Measurements from ENCODE around the gene WDR37.
A peak's percentile ranks its signal among the peaks of the same experiment; 100 is the strongest.
"Not testable (repeated sequence)": the region's sequence is repeated elsewhere in the genome, so short reads cannot be mapped to it uniquely, and the experiment has no call there.

Gene WDR37, protein sequence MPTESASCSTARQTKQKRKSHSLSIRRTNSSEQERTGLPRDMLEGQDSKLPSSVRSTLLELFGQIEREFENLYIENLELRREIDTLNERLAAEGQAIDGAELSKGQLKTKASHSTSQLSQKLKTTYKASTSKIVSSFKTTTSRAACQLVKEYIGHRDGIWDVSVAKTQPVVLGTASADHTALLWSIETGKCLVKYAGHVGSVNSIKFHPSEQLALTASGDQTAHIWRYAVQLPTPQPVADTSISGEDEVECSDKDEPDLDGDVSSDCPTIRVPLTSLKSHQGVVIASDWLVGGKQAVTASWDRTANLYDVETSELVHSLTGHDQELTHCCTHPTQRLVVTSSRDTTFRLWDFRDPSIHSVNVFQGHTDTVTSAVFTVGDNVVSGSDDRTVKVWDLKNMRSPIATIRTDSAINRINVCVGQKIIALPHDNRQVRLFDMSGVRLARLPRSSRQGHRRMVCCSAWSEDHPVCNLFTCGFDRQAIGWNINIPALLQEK

DNA sequence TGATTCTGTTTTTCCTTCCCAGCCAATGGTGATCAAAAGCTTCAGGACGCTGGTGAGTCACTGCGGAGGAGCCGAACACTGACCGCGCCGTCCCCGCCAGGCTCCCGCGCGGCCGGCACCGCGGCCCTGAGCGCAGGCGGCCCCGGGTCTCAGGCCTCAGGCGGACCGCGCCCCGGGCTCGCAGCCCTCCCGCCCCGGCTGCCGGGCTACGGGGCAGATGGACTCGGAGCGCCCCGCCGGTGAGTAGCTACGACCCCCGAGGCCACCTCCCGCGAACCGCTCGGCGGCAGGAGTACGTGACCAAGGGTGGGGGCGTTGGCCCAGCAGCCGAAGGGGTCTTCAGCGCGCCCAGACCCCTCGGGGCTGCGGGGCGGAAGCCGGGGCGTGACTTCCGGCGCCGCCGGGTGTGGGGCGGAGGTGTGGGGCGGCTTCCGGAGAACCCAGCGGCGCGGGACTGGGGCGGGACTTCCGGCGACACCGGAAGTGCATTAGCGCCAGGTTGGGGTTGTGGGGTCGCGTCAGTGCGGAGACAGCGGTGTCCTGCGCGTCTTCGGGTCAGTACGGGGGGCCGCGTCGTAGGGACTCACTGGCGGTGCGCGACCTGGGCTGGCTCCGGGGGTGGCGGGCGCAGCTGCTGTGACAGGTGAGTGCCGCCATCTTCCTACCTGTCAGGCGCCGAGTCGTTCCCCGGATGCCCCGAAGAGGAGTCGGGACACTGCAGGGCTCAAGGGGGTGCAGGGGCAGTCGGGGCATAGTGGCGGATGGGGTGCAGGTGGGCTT lies at the start of gene WDR37:
WDR37 (plus strand) TSS at position 60 of the 780 bp plus-strand sequence. CDS start 15,771 bp downstream, outside the sequence.
- peak; percentile 86 for DNase-seq

DNA sequence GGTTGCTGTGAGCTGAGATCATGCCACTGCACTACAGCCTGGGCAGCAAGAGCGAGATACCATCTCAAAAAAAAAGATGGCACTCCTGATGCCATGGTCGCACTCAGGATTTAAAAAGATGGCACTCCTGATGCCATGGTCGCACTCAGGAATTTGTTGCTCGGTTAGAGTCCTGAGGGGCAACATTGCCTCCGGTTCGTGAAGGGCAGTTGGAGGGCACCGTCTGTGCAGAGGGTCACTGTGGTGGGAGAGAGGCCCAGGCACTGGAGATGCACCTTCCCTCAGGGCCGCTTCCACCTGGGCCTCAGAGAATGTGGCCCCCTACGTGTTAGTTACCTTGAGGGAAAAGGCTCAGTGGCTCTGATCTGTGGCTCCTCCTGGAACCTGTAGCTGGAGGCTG lies 49.6 kb upstream of the WDR37 start:
- DNase-seq = no peak

DNA sequence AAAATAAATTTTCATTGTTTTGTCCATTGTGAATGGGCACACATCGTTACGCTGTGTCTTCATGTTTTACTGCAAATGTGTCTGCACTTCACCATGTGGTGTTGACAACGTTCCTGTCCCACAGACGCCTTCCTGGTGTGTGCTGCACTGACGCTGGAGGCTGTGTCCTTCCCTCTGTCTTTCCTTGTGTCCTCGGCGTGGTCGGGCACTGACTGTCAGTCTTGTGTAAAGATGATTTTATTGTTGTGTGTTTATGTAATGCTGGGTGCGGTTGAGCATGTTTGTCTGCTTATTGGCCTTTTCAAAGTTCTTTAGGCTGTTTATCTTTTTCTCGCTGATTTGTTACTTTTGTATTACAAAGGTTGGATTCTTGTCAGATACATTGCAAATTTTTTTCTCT lies 48.6 kb upstream of the WDR37 start:
- DNase-seq = no peak

DNA sequence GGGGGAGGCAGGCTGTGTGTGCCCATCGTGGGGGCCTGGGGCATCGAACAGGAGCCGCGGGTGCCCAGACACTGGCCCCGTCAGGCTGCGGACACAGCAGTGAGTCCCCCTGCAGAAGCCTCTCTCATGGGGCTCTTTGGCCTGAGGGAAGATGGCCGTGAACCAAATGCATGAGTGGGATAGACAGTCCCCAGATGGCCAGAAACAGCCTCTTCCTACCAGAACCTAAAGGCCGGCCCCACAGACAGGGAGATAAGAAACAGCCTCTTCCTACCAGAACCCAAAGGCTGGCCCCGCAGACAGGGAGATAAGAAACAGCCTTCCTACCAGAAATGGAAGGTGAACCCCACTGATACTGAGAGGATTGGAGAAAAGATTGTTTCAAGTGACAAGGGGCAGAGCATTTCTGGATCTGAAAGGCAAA lies 47.1 kb upstream of the WDR37 start:
- no peak for DNase-seq

DNA sequence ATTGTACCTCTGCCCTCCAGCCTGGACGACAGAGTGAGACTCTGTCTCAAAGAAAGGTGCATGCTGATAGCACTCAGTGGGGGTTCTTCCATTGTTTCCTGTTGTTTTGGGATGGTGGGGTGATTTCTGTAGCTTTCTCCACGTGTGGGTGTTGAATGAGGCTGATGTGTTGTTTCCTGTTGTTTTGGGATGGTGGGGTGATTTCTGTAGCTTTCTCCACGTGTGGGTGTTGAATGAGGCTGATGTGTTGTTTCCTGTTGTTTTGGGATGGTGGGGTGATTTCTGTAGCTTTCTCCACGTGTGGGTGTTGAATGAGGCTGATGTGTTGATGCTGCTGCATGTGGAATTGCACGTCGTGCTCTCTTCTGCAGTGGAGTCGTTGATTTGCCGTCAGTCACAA lies 46.2 kb upstream of the WDR37 start:
- not testable (repeated sequence) for DNase-seq

DNA sequence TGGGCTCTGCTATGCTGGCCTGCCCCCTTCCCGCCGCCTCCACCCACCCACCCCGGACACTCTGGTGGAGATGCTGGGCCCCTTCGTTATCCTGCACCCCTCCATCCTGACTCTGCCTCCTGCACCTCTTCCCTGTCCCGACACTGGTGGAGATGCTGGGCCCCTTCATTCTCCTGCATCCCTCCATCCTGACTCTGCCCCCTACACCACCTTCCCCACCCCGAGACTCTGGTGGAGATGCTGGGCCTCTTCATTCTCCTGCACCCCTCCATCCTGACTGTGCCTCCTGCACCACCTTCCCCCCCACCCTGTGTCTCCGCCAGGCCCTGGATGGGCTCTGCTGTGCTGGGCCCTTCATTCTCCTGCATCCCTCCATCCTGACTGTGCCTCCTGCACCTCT lies 45.5 kb upstream of the WDR37 start:
- no peak for DNase-seq

DNA sequence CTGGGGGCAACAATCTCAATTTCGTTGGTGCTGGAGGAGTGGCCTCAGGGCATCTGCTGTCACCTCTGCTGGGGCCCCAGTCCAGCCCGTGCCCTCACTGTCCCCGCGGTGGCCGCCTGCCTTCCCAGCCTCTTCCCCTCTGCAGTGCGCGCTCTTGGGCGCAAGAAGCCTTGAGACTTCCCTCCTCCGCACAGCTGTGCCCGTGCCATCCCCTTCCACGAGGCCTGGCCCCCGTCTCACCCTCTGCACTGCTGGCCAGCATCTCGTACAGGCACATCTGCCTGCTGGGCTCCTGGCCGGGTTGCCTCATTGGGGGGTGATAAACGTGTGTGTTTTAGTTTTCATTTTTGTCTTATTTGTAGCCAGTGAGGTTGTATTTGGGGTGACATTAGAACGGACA lies 44.5 kb upstream of the WDR37 start:
- DNase-seq = no peak

DNA sequence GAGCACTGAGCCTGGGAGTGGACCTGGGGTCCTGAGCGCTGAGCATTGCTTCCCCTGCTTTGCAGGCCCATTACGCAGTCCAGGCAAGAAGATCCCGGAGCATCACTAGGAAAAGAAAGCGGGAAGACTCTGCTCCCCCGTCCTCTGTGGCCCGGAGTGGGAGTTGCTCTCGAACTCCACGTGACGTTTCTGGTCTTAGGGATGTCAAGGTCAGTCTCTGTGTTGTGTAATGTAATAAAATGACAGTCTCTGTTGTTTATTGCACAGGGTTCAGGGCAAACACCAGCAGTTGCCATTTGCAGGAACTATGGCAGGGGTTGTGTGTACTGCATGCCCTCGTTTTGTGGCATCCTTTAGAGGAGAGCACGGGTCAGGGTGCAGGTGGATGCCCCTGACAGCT lies 40.5 kb upstream of the WDR37 start:
- no peak for DNase-seq

DNA sequence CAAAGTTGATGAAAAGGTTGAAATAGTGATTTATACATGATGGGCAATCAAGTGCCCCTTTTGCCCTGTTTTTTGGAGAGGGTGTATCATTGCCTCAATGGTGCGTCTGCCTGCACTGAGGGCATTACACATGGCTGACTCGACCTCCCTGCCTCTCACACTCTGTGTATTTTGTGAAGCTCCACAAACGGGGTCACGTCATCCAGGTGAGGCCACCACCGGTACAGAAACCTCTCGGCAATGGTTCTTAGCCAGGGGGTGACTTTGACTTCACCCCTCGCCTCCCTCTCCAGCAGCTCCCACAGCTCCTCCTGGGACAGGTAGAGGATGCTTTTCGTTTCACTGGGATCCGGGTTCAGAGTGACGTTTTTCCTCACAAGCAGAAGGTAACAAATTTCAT lies 36.8 kb upstream of the WDR37 start:
- no peak for DNase-seq

DNA sequence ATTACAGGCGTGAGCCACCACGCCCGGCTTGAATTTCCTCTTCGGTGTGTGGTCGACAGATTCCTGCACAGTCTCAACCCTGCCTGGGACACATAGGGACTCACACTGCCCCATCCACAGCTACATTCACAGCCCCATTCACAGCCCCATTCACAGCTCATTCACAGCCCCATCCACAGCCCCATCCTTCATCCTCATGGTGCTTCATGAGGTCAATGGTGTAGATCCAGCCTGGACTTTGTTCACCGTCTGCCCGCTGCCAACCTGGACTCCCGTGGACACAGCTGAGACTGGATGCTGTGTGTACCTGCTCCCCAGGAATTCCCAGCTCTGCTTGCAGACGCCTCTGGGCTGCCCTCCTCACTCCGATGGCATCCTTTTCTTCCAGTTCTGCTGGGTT lies 35.7 kb upstream of the WDR37 start:
- no peak for DNase-seq

DNA sequence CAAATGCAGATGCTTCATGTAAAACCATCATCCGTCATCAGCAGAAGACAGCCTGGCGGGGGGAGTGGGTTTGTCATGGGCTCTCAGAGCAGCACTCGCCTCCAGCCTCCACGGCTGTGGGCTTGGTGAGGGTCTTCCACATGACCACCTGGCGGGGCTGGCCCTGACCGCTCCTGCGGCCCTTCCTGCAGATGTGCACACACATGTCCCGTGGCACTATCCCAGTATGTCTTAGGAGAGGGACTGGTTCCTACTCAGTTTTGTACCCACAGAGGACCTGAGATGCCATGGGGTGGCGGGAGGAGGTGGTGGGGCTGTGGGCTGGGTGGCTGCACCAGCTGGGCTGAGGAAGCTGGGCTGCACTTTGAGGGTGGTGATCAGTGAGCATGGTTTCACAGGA lies 35.2 kb upstream of the WDR37 start:
- no peak for DNase-seq

DNA sequence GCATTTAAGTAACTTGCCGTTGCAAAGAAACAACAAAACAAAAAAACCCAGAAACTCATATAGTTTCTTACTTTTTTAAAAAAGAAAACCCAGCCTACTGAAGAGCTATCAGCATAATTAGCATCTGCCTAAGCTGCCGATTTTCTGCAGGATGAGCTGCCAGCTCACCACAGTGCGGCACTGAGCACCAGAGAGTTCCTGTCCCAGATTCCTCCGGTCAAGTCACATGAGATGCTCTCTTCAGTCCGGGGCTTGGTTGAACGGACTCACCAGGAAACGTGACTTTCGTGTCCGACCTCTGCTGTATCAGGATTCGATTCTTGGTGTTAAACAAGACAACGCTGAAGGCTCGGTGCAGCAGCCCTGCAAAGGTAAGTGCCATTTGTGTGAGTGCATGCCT lies 33.8 kb upstream of the WDR37 start:
- no peak for DNase-seq

DNA sequence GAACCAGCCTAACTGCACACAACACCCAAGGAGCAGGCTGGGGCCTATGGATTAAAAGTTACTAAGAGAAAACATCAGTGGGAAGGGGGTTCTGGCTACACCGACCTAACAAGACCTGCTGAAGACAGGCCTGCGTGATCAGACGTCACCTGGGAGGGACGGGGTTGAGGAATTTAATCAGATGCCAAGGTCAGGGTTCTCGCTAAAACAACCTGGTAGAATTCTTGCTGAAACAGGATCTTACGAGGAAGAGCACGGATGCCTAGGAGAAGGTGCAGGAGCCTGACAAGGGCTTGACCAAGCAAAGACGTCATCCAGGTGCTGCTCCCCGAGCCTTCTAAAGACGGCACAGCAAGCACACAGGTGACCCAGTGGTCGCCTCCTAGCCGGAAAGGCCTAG lies 32.1 kb upstream of the WDR37 start:
- no peak for DNase-seq

DNA sequence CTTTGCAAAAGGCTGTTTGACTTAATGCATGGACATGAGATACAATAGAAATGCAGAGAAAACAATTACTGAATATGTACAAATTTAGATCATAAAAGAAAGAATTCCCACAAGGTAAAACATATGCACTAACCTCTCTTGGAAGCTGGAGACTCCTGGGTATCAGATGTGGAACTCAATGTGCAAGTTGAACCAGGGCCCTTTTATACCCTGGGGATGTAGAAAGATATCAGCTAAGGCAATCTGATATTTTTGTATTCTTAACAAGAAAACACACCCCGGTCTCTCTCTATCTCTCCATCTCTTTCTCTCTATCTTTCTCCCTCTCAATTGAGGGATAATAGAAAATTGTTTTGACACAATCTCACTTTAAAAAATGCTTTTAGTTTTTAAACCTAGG lies 30.5 kb upstream of the WDR37 start, which contains the start of gene IDI2:
IDI2 (minus strand) TSS at position 177 of the 400 bp plus-strand sequence. CDS start 1,136 bp downstream, outside the sequence.
- DNase-seq = no peak

DNA sequence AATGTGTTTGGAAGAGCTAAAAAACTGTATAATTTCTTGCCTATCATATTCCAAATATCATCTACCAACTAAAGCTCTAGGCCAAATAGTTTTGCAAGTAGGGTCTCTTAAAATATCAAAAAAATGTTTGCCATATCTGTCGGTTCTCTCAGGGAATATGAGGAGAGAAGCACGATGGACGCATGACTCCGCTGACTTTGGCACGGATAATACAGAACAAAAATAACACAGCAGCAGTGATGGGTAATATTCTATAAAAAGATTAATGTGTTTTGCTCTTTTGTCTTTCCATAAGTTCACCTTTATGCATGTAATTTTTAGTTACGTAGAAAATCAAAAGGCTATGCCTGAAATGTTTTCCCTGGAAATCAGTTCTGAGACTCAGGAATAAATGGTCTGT lies 29.6 kb upstream of the WDR37 start:
- DNase-seq = no peak

DNA sequence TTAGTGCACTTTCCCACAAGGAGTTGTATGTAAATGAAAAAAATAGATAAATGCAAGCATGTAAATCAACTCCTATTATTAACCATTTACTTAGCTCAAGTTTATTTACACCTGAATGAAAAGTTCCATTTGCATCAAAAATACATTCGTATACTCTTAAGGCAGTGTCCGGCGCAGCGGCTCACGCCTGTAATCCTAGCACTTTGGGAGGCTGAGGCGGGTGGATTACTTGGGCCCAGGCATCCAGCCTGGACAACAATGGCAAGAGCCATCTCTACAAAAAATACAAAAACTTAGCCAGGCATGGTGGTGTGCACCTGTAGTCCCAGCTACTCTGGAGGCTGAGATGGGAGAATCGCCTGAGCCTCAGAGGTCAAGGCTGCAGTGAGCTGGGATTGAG lies 26.3 kb upstream of the WDR37 start:
- no peak for DNase-seq

DNA sequence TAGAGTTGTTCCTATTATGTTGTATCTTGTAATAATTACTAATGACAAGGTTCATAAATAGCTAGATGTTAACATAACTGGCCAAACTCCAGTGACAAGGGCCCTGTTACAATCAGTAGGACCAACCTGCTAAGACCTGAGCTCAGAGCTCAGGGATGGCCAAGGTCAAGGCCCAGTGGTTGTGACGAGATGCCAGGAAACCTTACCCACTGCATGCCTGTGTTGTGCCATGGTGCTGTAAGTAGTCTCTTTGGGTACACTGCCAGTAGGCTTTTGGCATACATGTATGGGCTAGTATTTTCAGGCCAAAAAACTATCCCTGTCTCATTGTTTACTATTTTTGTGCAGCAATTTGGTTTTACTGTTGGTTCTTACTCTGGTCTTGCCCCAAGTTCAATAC lies 22.6 kb upstream of the WDR37 start:
- no peak for DNase-seq

DNA sequence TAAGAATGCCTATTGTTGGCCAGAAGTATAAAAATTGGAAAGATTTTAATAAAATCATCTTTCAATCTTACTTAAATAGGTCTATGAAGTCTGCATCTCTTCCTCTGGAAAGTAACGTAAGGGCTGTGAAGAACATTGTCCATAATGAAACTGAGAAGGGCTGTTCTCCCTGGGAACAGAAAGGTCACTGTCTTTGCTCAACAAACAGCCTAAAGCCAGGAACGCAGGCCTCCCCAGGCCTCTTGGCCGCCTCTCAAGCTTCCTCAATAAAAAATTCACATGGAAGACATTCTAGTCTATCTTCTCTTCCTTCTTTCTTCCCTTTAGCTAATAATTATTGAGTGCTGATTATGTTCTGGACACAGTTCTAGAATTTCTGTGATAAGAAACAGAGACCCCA lies 21.4 kb upstream of the WDR37 start:
- no peak for DNase-seq

DNA sequence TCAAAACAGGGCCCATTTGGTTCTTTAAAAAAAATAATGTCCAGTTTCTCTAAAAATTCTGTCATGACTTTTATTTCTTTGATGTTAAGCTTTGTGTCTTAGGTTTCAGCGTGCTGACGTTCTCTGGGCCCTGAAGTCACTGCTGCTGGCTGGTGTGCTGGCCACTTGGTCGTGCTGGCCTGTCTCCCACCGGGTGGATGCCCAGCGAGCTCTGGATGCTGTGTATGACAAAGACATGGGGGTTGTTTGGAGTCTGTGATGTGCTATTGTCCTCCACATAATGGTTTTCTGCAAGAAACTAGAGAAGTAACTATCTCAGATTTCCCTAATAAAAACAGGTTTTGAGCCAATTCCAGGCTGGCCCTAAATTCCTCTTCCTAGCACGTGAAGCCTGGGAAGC lies 21.0 kb upstream of the WDR37 start:
- no peak for DNase-seq

DNA sequence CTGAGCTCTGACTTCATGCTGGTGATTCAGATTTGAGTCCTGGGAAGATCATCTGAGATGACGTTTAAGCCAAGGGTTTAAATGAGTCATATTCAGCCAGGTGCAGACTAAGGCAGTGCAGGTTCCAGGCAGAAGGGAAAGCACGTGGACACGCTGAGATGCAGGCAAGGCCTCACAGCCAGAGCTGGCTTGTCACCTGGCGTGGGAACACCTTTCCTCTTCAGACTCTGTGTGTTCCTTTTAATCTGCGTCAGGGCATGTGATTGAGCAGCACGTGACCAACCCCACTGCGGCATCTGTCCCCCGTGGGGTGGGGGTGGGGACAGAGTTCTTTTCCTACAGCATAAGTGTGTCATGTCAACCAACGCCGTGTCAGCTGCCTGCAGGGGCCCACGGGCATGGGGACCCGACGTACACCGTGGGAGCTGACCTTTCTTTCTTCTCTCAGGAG lies 19.8 kb upstream of the WDR37 start:
- peak; percentile 30 for DNase-seq

DNA sequence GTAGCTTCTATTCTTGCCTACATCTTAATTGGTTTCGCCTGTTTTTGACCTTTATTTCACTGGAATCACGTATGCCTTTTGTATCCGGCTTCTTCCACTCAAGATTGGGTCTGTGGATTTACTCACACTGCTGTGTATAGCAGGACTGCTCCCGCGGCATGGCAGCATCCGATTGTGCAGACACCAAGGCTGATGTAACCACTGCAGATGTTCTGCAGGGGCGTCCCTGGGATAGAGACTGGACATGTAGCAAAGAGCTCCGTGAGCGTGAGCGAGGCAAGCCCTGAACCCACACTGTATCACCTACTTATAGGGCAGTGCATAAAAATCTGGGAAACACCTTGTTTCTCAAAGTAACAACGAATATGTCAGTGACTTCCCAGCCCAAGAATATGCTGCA lies 19.1 kb upstream of the WDR37 start:
- DNase-seq = no peak

DNA sequence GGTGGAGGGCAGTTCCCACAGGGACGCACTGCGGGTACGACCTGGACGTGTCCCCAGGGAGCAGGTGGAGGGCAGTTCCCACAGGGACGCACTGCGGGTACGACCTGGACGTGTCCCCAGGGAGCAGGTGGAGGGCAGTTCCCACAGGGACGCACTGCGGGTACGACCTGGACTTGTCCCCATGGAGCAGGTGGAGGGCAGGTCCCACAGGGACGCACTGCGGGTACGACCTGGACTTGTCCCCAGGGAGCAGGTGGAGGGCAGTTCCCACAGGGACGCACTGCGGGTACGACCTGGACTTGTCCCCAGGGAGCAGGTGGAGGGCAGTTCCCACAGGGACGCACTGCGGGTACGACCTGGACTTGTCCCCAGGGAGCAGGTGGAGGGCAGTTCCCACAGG lies 17.4 kb upstream of the WDR37 start:
- DNase-seq = not testable (repeated sequence)

DNA sequence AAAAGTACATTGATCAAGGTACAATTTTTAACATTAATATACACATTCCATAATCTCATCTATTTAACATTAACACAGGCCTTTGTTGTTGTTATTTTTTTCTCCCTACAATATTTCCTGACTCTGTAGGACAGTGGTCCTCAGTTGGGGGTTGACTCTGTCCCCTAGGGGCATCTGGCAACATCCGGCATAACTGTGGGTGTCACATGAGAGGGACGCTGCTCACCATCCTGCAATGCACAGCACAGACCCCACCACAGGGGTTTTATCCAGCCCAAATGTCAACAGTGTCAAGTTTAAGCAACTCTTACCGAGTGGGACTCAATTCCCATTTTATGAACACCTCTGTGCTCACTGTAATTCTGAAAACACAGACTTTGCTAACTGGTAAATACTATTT lies 16.1 kb upstream of the WDR37 start:
- no peak for DNase-seq

DNA sequence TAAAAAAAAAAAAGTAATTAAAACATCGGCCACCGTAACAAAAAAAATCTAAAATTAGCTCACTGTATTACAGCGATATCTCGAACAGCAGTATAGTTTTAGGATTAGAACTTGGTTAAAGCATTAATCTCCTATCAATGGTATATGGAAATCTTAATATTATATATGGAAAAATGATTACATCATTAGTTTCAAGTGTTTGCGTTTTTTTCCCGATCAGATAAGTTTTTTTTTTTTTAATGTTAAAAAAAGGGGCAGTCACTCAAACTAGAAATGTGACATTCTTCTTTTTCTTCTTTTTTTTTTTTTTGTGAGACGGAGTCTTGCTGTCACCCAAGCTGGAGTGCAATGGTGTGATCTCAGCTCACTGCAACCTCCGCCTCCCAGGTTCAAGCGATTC lies 14.7 kb upstream of the WDR37 start:
- DNase-seq = no peak

Measured in CD4-positive, alpha-beta T cell treated with Interferon gamma for 1 hour (primary cell).